Cardiac fibroblast (primary cell): Measurements from ENCODE around the gene LSP1.
"Not testable (repeated sequence)": the region's sequence is repeated elsewhere in the genome, so short reads cannot be mapped to it uniquely, and the experiment has no call there.

Experiments used
- DNase-seq, 2 donors: peaks; one replicate each; pipeline versions ENCODE4 v3.0.0 to v3.0.0-alpha.2; 2010; ENCODE audit warnings: low read depth in 2 of 2
- H3K4me3 ChIP-seq, 2 donors: replicated peaks in 1 of 2; 1 replicate in 1 of 2; 2 replicates in 1 of 2; pipeline ENCODE4 v1.5.1; 2011; ENCODE audit warnings: low read depth in 2 of 2, low read length in 2 of 2, mild to moderate bottlenecking in 2 of 2, moderate library complexity in 1 of 2
- TF ChIP-seq, protein P1 (sequence below): IDR thresholded peaks from one replicate; pipeline ENCODE4 v1.5.1; 2011; ENCODE audit warnings: low read depth, mild to moderate bottlenecking, low read length, inconsistent platforms

Gene LSP1

DNA sequence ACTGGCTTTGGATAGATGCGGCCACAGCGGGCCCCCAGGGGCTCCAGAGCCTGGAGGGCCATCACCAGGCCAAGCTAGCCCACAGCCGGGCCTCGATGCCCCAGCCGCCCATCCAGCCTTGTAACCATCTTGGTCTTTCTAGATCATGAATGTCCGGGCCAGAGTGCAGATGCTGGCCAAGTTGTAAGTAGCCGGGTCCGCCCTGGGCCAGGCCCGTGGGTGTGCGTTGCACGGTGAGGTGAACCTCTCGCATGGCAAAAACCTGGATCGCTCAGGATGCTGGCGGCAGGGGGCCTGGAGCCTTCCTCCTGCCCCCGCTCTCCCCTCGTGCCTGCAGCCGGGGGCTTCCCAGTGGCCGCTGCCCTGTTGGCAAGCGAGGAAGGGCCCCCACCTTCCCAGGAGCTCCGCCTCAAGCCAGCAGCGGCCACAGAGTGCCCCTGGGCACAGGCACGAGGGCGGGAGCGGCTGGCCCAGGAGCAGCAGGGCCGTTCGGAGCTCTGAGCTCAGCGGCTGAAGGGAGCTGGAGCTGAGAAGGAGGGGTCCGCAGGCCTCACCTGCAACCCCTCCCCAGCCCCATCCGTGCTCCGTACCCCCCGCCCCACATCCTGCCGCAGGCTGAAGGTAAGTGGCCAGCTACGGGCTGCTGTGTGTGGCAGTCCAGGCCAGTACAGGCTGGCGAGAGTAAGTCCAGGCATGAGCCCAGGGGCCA lies 83.3 kb downstream of the LSP1 start:
- no peak overlapping the region for H3K4me3 ChIP-seq
- no peak for DNase-seq
- TF ChIP-seq, protein P1, sequence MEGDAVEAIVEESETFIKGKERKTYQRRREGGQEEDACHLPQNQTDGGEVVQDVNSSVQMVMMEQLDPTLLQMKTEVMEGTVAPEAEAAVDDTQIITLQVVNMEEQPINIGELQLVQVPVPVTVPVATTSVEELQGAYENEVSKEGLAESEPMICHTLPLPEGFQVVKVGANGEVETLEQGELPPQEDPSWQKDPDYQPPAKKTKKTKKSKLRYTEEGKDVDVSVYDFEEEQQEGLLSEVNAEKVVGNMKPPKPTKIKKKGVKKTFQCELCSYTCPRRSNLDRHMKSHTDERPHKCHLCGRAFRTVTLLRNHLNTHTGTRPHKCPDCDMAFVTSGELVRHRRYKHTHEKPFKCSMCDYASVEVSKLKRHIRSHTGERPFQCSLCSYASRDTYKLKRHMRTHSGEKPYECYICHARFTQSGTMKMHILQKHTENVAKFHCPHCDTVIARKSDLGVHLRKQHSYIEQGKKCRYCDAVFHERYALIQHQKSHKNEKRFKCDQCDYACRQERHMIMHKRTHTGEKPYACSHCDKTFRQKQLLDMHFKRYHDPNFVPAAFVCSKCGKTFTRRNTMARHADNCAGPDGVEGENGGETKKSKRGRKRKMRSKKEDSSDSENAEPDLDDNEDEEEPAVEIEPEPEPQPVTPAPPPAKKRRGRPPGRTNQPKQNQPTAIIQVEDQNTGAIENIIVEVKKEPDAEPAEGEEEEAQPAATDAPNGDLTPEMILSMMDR: no peak

DNA sequence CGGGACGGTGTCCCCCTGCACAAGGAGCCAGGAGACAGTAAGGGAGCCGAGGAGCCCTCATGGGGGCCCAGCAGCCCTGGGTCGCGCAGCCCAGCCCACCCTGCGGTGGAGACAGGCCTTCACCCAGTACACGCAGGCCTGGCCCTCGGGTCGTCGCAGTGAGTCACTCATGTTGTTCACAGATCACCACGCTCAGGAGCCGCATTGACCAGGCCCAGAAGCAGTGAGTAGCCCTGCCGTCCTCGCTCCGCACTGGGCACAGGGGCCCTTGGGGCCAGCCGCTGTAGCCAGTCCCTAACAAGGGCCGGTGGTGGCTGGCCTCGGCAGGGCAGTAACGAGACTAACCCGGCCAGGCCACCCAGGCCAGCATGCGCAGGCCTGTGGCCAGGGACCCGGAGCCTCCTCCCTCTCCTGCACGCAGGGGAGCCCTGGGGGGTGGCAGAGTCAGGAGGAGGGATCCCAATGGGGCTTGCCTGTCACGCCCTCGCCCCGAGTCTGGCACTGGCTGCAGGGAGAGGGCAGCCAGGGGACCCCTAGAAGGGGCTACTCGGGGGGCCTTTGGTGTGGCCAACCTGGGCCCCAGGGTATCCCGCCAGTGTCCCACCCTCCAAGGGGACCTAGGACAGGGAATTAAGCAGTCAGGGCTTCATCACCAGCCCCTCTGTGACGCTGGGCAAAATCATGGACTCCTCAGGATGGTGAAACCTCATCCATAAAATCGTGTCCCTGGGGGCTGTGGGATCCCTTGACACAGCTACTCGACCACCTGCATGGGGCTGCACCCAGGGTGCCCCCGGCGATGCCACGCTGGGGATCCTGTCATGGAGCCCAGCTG lies 84.1 kb downstream of the LSP1 start:
- no peak for DNase-seq
- no peak overlapping the region for H3K4me3 ChIP-seq
- TF ChIP-seq, protein P1: no peak

DNA sequence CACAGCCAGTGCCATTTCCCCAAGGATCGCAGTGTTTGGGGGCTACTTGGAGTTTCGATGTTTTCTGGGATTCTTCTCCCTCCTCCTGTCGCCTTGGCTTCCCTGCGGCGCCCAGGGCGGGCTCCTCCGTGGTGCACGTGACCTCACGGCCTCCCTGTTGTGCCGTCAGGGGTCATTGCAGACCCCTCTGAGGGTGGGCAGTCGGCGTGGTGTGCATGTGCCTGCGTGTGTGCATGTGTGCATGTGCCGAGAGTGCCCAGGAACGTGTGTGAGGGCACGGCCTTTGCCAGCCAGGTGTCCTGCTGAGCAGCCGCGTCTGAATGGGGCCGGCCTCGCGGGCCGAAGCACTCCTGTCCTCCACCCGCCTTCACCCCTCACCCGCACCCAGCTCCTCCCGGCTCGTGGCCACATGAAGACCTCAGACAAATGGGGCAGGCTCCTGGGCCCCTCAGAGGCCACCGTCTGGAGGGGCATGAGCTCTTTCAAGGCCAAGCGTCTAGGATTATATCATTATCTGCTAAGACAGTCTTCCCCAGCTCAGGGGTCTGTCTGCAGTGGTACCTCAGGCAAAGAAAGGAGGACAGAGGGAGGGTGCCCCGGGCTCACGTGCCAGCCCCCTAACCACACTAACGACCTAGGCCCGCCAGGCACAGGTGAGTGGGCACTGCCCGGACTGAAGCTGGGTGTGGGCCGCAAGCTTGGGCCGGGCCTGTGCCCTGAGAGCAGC lies 84.9 kb downstream of the LSP1 start:
- TF ChIP-seq, protein P1: no peak
- DNase-seq: no peak
- H3K4me3 ChIP-seq: no peak overlapping the region

DNA sequence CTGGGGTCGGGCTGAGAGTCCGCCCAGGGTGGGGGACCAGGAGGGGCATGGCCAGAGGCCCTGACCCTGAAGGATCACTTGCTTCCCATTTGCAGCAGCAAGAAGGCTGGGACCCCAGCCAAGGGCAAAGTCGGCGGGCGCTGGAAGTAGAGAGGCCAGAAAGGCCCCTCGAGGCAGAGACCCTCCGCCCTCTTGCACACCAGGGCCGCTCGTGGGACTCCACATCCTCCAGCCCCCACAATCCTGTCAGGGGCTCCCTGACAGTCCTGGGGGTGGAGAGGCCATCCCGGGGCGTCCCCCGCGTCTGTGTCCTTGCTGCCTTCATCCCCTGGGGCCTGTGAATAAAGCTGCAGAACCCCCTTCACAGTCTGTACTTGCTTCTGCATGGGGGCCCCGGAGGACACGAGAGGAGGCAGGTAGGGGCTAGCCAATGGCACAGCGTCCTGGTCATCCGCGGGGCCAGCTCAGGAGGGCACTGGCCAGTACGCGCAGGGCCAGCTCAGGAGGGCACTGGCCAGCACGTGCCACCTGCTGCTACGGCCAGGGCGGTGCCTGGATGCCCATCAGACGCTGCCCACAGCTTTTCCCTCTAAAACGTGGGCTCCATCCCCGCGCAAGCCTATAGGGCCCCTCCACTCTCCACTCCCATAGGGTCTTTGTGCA lies 85.6 kb downstream of the LSP1 start:
- TF ChIP-seq, protein P1: no peak
- no peak for DNase-seq
- H3K4me3 ChIP-seq: no peak overlapping the region

DNA sequence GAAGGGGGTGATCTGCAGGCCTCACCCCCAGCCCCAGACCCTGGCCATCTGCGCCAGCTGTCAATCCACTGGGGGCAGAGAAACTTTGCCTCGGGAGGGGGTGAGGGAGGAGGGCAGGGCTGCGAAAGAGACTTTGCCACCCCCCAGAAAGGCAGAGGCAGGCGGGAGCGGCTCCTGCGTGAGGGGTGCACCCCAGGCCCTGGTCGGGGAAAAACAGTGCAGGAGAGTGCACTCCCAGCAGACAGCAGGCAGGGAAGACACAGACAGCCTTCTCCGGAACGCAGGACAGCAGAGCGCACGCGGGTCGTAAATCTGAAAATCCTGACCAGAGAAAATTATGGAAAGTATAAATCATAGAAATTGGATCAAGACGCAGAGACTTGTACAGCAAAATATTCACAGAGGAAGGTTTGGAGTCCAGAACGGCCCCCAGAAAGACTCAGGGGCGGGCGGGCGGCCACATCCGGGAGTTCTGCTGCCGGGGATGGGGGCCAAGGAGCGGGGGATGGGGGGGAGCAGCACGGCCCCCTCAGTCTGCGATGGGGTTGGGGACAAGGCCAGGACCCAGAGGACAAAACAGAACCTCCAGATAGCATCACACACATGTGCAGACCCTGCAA lies 86.2 kb downstream of the LSP1 start:
- DNase-seq: peak in 1 of 2 donors; percentile 11

DNA sequence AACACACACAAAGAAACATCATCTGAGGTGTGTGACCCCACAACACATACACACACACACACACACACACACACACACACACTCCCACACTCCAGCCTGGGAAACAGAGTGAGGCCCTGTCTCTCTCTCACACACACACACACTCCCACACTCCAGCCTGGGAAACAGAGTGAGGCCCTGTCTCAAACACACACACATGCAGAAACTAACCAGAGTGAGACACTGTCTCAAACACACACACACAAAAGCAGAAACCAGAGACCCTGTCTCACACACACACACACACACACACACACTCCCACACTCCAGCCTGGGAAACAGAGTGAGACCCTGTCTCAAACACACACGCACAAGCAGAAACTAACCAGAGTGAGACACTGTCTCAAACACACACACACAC lies 86.9 kb downstream of the LSP1 start:
- peak; percentile 23 to 67 for DNase-seq
- H3K4me3 ChIP-seq: not testable (repeated sequence)

More for the DNA sequence above, 86.2 kb downstream of the LSP1 start:
- H3K4me3 ChIP-seq: no peak overlapping the region
- TF ChIP-seq, protein P1: no peak
